Heart left ventricle (tissue), 13 donors: ENCODE data around the gene GPER1.

Experiments used
- CTCF ChIP-seq, 12 donors: fragments of 200-600 bp; sonication (generic) in 4 of 12; IDR thresholded peaks; one replicate each; pipeline versions ENCODE4 v1.5.0 to v1.8.0; 2018 to 2022; ENCODE audit warnings: antibody characterized with exemption in 12 of 12, mild to moderate bottlenecking in 5 of 12
- POLR2A ChIP-seq, 2 donors: fragments of 450-650 bp; IDR thresholded peaks; one replicate each; pipeline ENCODE4 v1.6.1; 2017; ENCODE audit warnings: antibody characterized with exemption in 2 of 2, mild to moderate bottlenecking in 2 of 2, moderate library complexity in 2 of 2
- donor health status: ischemic (EF 13 %, LVEDD 7.1; RV severe dilation, severe dysfunction).
- donor health status: DM: no; HTN: yes; CAD: no.
- donor health status: DM: no; HTN: no; CAD: no.
- donor health status: ischemic (EF 25% LVEDD 6.9; RV normal size, moderate dysfunction).
- donor health status: ischemic (EF 25% LVEDD 5.7; RV mildly dilated, moderate dysfunction).
- donor health status: ischemic (EF 35%, LVEDD 5.7; RV mildly dilated, moderate dysfunction).
- donor health status: nonischemic (EF 11% LVEDD 7.7; RV severe dilation, severe dysfunction).
- donor health status: DM: yes; HTN: yes; CAD: no.
- donor health status: PGD.
- donor health status: ischemic (EF 29% LVEDD 5.4; RV normal size, mild dysfunction).
- donor health status: nonischemic (EF 23%, LVEDD 6.1; RV moderate dilation, normal function).

GRCh38 chr7:1096156-1097119 lies 8.5 kb downstream of the GPER1 start:
- TF ChIP-seq POLR2A (IDR thresholded peaks at IDR 0.05) = no peak
- TF ChIP-seq CTCF (IDR thresholded peaks at IDR 0.05) = no peak
